GM18526 (cell line): ENCODE results near the gene DNAJB8.

Experiments
- POLR2A ChIP-seq: IDR thresholded peaks from 3 replicates; pipeline ENCODE4 v1.6.1; 2011; ENCODE audit not compliant: insufficient read length; ENCODE audit errors: extremely low read depth

DNAJB8 gene

DNA sequence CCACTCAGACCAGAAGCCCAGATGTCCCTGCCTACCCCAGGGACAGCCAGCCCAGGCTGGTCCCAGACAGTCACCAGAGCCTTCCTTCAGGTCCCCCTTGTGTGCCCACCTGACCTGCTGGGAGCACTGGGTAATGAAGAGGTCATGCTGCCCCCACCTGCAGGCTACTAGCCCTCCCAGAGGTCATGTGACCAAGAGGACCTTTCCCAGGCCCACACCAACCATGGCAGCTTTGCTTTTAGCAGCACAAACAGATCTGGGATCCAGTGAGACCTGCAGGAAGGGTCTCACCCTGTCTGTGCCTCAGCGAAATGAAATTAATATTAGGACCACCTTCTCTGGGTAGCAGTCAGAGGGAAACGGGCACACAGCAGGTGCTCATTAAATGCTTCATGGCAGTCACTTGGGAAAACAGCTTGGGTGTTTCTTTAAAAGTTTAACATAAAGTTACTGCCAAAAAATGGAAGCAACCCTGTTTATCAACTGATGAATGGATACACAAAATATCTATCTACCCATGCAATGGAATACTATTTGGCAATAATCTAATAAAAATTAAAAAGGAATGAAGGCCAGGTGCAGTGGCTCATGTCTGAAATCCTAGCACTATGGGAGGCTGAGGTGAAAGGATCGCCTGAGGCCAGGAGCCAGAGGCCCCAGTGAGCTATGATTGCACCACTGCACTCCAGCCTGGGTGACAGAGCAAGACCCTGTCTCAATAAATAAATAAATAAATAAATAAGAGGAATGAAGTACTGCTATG lies 43.7 kb downstream of the DNAJB8 start:
- TF ChIP-seq POLR2A, result no peak

GRCh38 chr3:128421966-128422365 lies 44.7 kb downstream of the DNAJB8 start:
- no peak for TF ChIP-seq POLR2A

GRCh38 chr3:128421439-128421836 lies 45.3 kb downstream of the DNAJB8 start:
- TF ChIP-seq POLR2A, result no peak

- no peak for TF ChIP-seq POLR2A
Measured at GRCh38 chr3:128420720-128421438, 45.8 kb downstream of the DNAJB8 start.

DNA sequence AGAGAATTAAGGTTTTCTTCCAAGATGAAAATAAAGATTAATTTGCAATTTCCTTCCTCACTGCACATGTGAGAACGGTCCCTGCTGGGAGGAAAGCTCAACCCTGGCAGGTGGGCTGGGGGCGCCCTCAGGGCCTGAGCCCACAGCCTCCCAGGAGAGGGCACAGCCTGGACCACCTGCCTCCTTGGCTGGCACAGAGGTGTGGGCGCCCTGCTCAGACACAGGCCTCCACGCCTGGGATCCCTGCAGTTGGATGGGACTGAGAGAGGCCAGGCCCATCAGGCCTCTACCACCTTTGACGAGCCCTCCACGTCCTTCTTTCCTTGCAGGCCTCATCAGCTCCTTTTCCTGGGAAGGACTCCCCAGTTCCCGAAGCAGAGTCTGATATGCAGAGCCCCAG lies 46.4 kb downstream of the DNAJB8 start:
- TF ChIP-seq POLR2A, result no peak

DNA sequence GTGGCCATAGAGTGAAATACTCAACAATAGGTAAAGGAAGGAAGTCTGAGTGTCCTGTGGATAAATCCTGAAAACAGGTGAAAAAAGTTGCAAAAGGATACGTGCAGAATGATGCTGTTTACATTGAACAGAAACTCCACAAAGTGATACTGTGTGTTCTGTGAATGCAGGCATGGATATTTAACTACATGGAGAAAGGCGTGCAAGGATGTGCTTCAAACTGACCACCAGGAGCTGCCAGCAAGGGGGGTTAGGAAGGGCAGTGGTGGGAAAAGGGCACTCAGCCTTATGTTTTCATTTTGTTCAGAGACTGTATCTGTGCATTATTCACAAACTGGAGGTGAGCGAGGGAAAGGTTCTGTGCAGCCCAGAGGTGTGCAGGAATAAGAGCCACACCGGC lies 47.4 kb downstream of the DNAJB8 start:
- TF ChIP-seq POLR2A, result no peak

- TF ChIP-seq POLR2A, result no peak
Measured at GRCh38 chr3:128418900-128419299, 47.8 kb downstream of the DNAJB8 start.

DNA sequence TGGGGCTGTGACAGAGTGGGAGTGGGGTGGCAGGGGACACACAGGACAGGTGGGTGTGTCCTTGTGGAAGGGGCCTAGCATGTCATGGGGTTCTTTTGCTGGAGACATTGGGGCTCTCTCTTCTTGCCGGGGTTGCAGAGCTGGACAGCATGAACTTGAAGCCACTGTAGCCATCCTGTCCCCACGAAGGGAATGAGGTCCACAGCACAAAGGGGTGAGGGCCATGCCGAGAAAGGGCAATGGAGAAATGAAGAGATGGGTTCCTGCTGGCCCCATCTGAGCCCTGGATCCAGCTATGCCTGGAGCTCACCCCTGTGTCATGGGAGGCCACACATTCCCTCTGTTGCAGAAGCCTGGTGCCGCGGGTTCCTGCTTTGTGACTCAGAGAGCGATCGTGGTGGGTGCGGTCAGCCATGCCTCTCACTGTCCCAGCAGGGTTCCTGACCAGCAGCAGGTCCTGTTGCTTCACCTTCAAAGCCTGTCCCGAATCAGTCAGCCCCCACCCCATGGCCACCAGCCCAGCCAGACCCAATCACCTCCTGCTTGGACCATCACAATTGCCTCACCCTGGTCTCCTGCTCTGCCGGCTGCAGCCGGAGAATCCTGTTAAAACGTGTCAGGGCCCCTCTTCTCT lies 50.0 kb downstream of the DNAJB8 start:
- no peak for TF ChIP-seq POLR2A

DNA sequence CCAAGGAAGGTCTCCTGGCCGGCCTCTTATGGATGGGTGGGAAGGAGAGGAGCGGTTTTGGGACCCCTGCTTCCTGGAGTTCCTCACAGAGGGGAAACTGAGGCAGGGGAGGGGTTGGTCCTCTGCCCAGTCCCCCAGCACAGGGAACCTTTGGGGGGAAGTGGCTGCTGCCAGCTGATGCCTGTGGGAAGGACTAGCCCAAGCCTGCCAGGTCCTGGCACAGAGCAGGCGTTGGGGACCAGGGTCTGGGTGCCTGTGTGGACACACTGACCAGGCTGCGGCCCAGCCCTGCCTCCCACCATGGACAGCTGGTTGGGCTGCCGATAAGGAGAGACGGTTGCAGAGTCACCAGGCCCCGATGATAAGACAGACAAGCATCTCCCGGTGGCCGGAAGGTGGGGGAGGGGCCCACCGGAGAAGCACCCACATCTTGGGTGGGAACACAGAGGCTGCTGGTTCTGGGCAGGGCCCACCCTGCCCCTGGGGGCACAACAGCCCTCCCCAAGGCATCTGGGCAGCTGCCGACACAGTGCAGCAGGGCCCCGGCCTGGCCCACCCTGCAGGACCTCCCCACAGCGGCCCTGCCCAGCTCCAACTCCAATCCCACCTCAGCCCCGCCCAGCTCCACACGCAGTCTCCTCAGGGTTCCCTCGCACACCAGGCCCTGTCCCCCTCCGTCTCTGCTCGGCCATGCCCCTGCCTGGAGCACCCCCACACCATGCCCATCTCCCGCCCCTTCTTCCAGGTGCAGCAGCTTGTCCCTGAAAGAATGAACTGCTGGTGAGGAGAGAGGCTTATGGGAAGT lies 50.7 kb downstream of the DNAJB8 start:
- TF ChIP-seq POLR2A, result no peak

GRCh38 chr3:128415200-128415772 lies 51.4 kb downstream of the DNAJB8 start:
- no peak for TF ChIP-seq POLR2A

DNA sequence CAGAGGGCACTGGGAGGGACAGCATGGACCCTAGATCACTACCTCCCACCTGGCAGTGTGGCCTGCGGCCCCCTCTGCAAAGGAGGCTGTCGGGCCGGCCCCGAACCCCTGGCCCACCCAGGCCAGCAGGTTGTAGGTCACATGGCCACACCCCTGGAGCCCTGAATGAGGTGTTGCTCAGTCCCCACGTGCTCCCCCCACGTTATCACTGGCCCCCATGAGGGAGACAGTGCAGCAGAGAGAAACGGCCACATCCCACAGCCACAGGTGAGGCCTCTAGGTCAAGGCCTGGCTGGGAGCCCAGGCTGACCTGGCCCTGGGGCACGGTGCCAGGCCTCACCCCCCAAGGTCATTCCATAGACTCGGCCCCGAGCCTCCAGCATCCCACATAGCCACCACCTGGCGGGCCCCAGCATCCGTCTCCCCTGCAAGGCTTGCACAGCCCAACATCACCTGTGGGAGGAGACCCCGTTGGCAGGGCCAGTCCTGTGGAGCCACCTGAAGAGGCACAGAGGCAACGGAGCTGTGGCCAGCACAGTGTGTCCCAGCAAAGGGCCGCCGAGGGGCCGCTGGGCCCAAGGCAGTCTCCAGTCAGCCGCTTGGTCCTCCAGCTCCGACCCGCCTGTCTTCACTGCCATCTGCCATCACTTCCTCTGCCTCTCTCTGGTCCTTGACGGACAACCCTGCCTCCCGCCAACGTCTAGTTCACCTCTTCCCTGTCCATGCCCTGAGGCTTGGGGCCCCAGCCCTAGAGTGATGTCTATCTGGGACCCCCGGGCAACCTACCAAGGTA lies 53.1 kb downstream of the DNAJB8 start:
- TF ChIP-seq POLR2A, result no peak

- no peak for TF ChIP-seq POLR2A
Measured at GRCh38 chr3:128413003-128413370, 53.7 kb downstream of the DNAJB8 start.
